HEK293 (cell line): Measurements from ENCODE around the gene PHYHD1.

Experiments
- CTCF ChIA-PET: fragments of 350-600 bp; formaldehyde crosslinking; extraction: SDS; loops from one replicate; lab custom pipeline; 2021; ENCODE audit warnings: antibody characterized with exemption; lab: Yijun Ruan, JAX
- POLR2A ChIA-PET: fragments of 300-600 bp; formaldehyde crosslinking; extraction: SDS; loops from one replicate; lab custom pipeline; 2020; ENCODE audit warnings: antibody characterized with exemption, inconsistent platforms; lab: Yijun Ruan, JAX
- H3K27ac ChIP-seq: fragments of 200-500 bp; sonication (Bioruptor generic); 2 replicates; pipeline ENCODE4 v1.5.1; 2014; ENCODE audit warnings: low read depth, low read length, control low read depth, inconsistent platforms; ENCODE audit errors: extremely low read depth
- H3K36me3 ChIP-seq, 2 experiments: fragments of 200-500 bp in 1 of 2; sonication (Bioruptor generic) in 1 of 2; 1 replicate in 1 of 2; 2 replicates in 1 of 2; pipeline ENCODE4 v1.5.1; 2014 to 2017; ENCODE audit warnings: inconsistent platforms in 2 of 2, low read length in 2 of 2; ENCODE audit not compliant: control insufficient read depth in 2 of 2, insufficient read depth in 1 of 2
- H3K4me1 ChIP-seq: fragments of 200-500 bp; sonication (Bioruptor generic); 2 replicates; pipeline ENCODE4 v1.5.1; 2014; ENCODE audit warnings: mild to moderate bottlenecking, low read length, inconsistent platforms; ENCODE audit not compliant: control insufficient read depth, insufficient read depth
- H3K4me3 ChIP-seq: 2 replicates; pipeline ENCODE4 v1.5.1; 2011; ENCODE audit warnings: low read depth, mild to moderate bottlenecking, control low read depth, low read length, moderate library complexity
- H3K9me3 ChIP-seq: fragments of 200-500 bp; sonication (Bioruptor generic); 2 replicates; pipeline ENCODE4 v1.5.1; 2014; ENCODE audit warnings: low read depth, low read length, inconsistent platforms; ENCODE audit not compliant: control insufficient read depth, insufficient read depth
- KLF9 ChIP-seq: fragments of 450-650 bp; formaldehyde crosslinking; IDR thresholded peaks from 2 replicates; pipeline ENCODE4 v1.5.1; 2016; ENCODE audit warnings: missing biosample characterization, missing genetic modification characterization, low read depth
- RBAK ChIP-seq: fragments of 450-650 bp; formaldehyde crosslinking; IDR thresholded peaks from 2 replicates; pipeline ENCODE4 v1.5.1; 2016; ENCODE audit warnings: missing biosample characterization, missing genetic modification characterization
- SCRT2 ChIP-seq: fragments of 450-650 bp; formaldehyde crosslinking; IDR thresholded peaks from 2 replicates; pipeline ENCODE4 v1.5.1; 2016; ENCODE audit warnings: missing biosample characterization, missing genetic modification characterization
- YY2 ChIP-seq: fragments of 450-650 bp; formaldehyde crosslinking; IDR thresholded peaks from 2 replicates; pipeline ENCODE4 v1.5.1; 2016; ENCODE audit warnings: missing biosample characterization, missing genetic modification characterization
- ZBTB20 ChIP-seq: fragments of 450-650 bp; formaldehyde crosslinking; IDR thresholded peaks from 2 replicates; pipeline ENCODE4 v1.5.1; 2016; ENCODE audit warnings: missing biosample characterization, missing genetic modification characterization
- ZBTB7A ChIP-seq: fragments of 450-650 bp; formaldehyde crosslinking; IDR thresholded peaks from 2 replicates; pipeline ENCODE4 v1.5.1; 2016; ENCODE audit warnings: low read depth, missing biosample characterization, missing genetic modification characterization
- ZFP3 ChIP-seq: fragments of 450-650 bp; formaldehyde crosslinking; IDR thresholded peaks from 2 replicates; pipeline ENCODE4 v1.5.1; 2016; ENCODE audit warnings: low read depth, missing biosample characterization, missing genetic modification characterization
- ZNF133 ChIP-seq: fragments of 450-650 bp; formaldehyde crosslinking; IDR thresholded peaks from 2 replicates; pipeline ENCODE4 v1.5.1; 2016; ENCODE audit warnings: missing biosample characterization, missing genetic modification characterization
- ZNF138 ChIP-seq: fragments of 450-650 bp; formaldehyde crosslinking; IDR thresholded peaks from 2 replicates; pipeline ENCODE4 v1.5.1; 2016; ENCODE audit warnings: missing biosample characterization, missing genetic modification characterization, borderline replicate concordance
- ZNF214 ChIP-seq: fragments of 450-650 bp; formaldehyde crosslinking; IDR thresholded peaks from 2 replicates; pipeline ENCODE4 v1.5.1; 2017; ENCODE audit warnings: missing biosample characterization, mild to moderate bottlenecking, missing genetic modification characterization, borderline replicate concordance
- ZNF24 ChIP-seq: fragments of 450-650 bp; formaldehyde crosslinking; IDR thresholded peaks from 2 replicates; pipeline ENCODE4 v1.5.1; 2016; ENCODE audit warnings: missing biosample characterization, missing genetic modification characterization
- ZNF37A ChIP-seq: fragments of 450-650 bp; IDR thresholded peaks from 2 replicates; pipeline ENCODE4 v1.5.1; 2018; ENCODE audit warnings: missing biosample characterization, missing genetic modification characterization
- ZNF394 ChIP-seq: fragments of 450-650 bp; formaldehyde crosslinking; IDR thresholded peaks from 2 replicates; pipeline ENCODE4 v1.5.1; 2016; ENCODE audit warnings: missing biosample characterization, missing genetic modification characterization, mild to moderate bottlenecking, moderate library complexity, borderline replicate concordance
- ZNF433 ChIP-seq: fragments of 450-650 bp; formaldehyde crosslinking; IDR thresholded peaks from 2 replicates; pipeline ENCODE4 v1.5.1; 2016; ENCODE audit warnings: missing biosample characterization, missing genetic modification characterization, low read depth
- ZNF510 ChIP-seq: fragments of 450-650 bp; formaldehyde crosslinking; IDR thresholded peaks from 2 replicates; pipeline ENCODE4 v1.5.1; 2018; ENCODE audit warnings: mild to moderate bottlenecking, missing genetic modification characterization, missing biosample characterization; ENCODE audit not compliant: insufficient replicate concordance
- ZNF560 ChIP-seq: fragments of 450-650 bp; formaldehyde crosslinking; IDR thresholded peaks from 2 replicates; pipeline ENCODE4 v1.5.1; 2017; ENCODE audit warnings: missing biosample characterization, missing genetic modification characterization, borderline replicate concordance
- ZNF561 ChIP-seq: fragments of 450-650 bp; IDR thresholded peaks from 2 replicates; pipeline ENCODE4 v1.5.1; 2018; ENCODE audit warnings: missing biosample characterization, missing genetic modification characterization, borderline replicate concordance
- ZNF629 ChIP-seq: fragments of 450-650 bp; formaldehyde crosslinking; IDR thresholded peaks from 2 replicates; pipeline ENCODE4 v1.5.1; 2017; ENCODE audit warnings: missing biosample characterization, missing genetic modification characterization
- ZNF677 ChIP-seq: fragments of 450-650 bp; IDR thresholded peaks from 2 replicates; pipeline ENCODE4 v1.5.0; 2018; ENCODE audit warnings: missing biosample characterization, mild to moderate bottlenecking, missing genetic modification characterization, moderate library complexity
- ZNF777 ChIP-seq: fragments of 450-650 bp; formaldehyde crosslinking; IDR thresholded peaks from 2 replicates; pipeline ENCODE4 v1.5.1; 2017; ENCODE audit warnings: missing biosample characterization, missing genetic modification characterization, borderline replicate concordance
- TF ChIP-seq, protein P1 (sequence below): fragments of 450-650 bp; formaldehyde crosslinking; IDR thresholded peaks from 2 replicates; pipeline ENCODE4 v1.5.0; 2017; ENCODE audit warnings: missing biosample characterization, missing genetic modification characterization, borderline replicate concordance
- TF ChIP-seq, protein P2 (sequence below): fragments of 450-650 bp; formaldehyde crosslinking; IDR thresholded peaks from 2 replicates; pipeline ENCODE4 v1.5.1; 2016; ENCODE audit warnings: missing biosample characterization, missing genetic modification characterization

PHYHD1 gene

DNA sequence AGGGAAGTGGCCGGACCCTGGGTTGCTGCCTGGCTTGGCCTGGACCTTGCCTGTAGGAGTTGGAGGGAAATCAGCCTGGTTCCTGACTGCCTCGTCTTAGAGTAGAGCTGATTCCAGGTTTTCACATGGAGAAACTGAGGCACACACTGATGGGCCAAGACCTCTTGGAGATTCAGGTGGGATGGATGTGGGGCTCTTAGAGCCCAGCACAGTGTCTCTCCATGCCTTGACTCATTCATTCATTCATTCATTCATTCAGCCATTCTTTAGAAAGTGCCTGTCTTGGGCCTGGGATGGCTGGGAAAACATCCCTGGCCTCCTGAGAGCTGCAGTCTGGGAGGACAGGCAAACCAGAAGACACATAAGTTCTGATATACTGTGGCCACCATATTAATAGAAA lies 36.6 kb upstream of the PHYHD1 start:
- H3K4me3 ChIP-seq: no peak overlapping the region
- H3K9me3 ChIP-seq: no peaks in the 10 kb centered on the region
- H3K4me1 ChIP-seq: no peaks in the 10 kb centered on the region
- peaks cover 0 to 35% of the 10 kb centered on the region in 2 experiments; a peak in 1 of 3 replicates for H3K36me3 ChIP-seq
- no peak overlapping the region for H3K27ac ChIP-seq
- ChIA-PET CTCF (interaction anchor here (1.3 kb wide), 1 partner anchor 44 kb away, joined by 7 read pairs; no protein-coding TSS in a partner anchor), POLR2A (interaction anchor here (0.7 kb wide), 1 partner anchor 692 kb away, joined by 3 read pairs; no protein-coding TSS in a partner anchor)
- TF ChIP-seq, protein P1, sequence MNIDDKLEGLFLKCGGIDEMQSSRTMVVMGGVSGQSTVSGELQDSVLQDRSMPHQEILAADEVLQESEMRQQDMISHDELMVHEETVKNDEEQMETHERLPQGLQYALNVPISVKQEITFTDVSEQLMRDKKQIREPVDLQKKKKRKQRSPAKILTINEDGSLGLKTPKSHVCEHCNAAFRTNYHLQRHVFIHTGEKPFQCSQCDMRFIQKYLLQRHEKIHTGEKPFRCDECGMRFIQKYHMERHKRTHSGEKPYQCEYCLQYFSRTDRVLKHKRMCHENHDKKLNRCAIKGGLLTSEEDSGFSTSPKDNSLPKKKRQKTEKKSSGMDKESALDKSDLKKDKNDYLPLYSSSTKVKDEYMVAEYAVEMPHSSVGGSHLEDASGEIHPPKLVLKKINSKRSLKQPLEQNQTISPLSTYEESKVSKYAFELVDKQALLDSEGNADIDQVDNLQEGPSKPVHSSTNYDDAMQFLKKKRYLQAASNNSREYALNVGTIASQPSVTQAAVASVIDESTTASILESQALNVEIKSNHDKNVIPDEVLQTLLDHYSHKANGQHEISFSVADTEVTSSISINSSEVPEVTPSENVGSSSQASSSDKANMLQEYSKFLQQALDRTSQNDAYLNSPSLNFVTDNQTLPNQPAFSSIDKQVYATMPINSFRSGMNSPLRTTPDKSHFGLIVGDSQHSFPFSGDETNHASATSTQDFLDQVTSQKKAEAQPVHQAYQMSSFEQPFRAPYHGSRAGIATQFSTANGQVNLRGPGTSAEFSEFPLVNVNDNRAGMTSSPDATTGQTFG: no peak
- peak; percentile 60; the same call in 1 of the 2 replicates for TF ChIP-seq ZNF24 (tag by site-specific recombination)

DNA sequence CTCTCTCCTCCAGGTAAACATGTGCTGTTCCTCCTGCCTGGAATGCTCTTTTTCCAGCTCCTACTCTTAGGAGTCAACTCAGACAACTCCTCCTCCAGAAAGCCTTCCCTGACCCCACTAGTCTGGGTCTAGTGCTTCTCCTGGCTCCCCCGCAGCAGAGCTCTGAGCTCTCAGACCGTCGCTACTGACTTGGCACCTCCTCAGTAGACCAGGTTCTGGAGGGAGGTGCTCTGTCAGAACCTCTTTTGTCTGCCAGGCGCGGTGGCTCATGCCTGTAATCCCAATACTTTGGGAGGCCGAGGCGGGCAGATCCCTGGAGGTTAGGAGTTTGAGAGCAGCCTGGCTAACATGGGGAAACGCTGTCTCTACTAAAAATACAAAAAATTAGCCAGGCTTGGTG lies 35.4 kb upstream of the PHYHD1 start:
- CTCF ChIA-PET: interaction anchor here (0.7 kb wide), 1 partner anchor 662 kb away, joined by 3 read pairs; no protein-coding TSS in a partner anchor
- no peak overlapping the region for H3K4me3 ChIP-seq
- no peak overlapping the region for H3K27ac ChIP-seq
- H3K4me1 ChIP-seq: no peaks in the 10 kb centered on the region
- POLR2A ChIA-PET: no interaction called here
- TF ChIP-seq ZFP3 (tag by site-specific recombination) (no peak), ZNF37A (tag by site-specific recombination) (no peak), ZNF677 (tag by site-specific recombination) (no peak), ZNF394 (tag by site-specific recombination) (no peak), ZNF433 (no peak), ZNF214 (tag by site-specific recombination) (no peak), SCRT2 (tag by site-specific recombination) (no peak), ZNF629 (tag by site-specific recombination) (no peak), ZNF138 (tag by site-specific recombination) (no peak), KLF9 (tag by site-specific recombination) (no peak), ZBTB7A (tag by site-specific recombination) (no peak), ZNF560 (tag by site-specific recombination) (no peak), ZNF510 (no peak), RBAK (tag by site-specific recombination) (no peak), ZNF777 (tag by site-specific recombination) (no peak), ZNF561 (tag by site-specific recombination) (no peak), ZNF133 (tag by site-specific recombination) (no peak), YY2 (tag by site-specific recombination) (no peak), ZBTB20 (no peak)
- TF ChIP-seq, protein P2, sequence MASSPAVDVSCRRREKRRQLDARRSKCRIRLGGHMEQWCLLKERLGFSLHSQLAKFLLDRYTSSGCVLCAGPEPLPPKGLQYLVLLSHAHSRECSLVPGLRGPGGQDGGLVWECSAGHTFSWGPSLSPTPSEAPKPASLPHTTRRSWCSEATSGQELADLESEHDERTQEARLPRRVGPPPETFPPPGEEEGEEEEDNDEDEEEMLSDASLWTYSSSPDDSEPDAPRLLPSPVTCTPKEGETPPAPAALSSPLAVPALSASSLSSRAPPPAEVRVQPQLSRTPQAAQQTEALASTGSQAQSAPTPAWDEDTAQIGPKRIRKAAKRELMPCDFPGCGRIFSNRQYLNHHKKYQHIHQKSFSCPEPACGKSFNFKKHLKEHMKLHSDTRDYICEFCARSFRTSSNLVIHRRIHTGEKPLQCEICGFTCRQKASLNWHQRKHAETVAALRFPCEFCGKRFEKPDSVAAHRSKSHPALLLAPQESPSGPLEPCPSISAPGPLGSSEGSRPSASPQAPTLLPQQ (tag by site-specific recombination): no peak
- H3K9me3 ChIP-seq: no peaks in the 10 kb centered on the region
- peaks cover 0 to 40% of the 10 kb centered on the region in 2 experiments; a peak in 1 of 3 replicates for H3K36me3 ChIP-seq
